ENCODE measurements around the gene SLC25A11.
A peak's percentile ranks its signal among the peaks of the same experiment; 100 is the strongest.

SLC25A11 gene

DNA sequence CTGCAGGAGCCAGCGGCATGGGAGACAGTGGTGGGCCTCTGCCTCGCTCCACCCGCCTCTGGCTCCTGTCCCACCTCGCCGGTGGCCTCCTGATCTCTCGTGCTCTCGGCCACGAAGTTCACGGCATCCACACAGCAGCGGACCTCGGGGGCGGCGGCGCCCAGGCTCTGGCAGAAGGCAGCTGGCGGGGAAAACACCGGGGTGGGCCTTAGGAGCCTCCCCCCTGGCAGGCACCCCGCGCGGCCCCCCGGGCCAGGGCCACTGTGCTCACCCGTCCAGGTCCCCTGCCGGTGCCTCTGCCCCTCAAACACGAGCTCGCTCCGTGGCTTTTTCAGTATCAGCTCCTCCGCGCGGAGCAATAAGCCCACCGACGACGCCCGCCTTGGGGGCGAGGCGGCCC lies 40.9 kb downstream of the SLC25A11 start:
- Mint-ChIP-seq H3K4me1 (peaks cover 42% of the 10 kb centered on the region), H3K36me3 (ENCODE audit: insufficient read depth) (peaks cover 29% of the 10 kb centered on the region), H3K27ac (ENCODE audit: low read depth) (peak overlapping the region; percentile 94), H3K27me3 (no peaks in the 10 kb centered on the region), H3K4me3 (peak overlapping the region; percentile 84), H3K9me3 (no peaks in the 10 kb centered on the region)
- no peak for ATAC-seq (replicated peaks; ENCODE audit: extremely low read depth, poor library complexity, severe bottlenecking)
- no peak for DNase-seq (ENCODE audit: low spot score in 2 of 2)

DNA sequence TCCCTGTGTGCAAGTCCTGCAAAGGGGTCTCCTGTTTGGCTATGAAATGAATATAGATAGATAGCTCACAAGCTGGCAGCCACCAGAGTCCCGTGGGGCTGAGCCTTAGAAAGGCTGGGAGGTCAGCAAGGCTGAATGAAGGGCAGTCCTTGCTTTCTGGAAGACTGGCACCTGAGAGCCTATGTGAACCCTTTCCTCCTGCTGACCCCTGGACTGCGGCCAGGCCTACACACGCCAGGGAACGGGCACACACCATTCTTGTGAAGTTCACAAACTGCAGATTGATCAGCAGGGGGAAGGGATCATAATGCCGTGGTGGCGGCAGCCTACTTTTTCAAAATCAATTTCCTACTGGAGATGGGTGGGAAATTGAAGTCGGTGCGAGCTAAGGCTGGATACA lies 41.5 kb downstream of the SLC25A11 start:
- no peak for ATAC-seq (replicated peaks; ENCODE audit: extremely low read depth, poor library complexity, severe bottlenecking)
- DNase-seq (ENCODE audit: low spot score in 2 of 2) = no peak
- H3K9me3 Mint-ChIP-seq = no peaks in the 10 kb centered on the region
- peaks cover 36% of the 10 kb centered on the region for H3K4me1 Mint-ChIP-seq
- H3K27ac Mint-ChIP-seq (ENCODE audit: low read depth) = no peak overlapping the region
- H3K36me3 Mint-ChIP-seq (ENCODE audit: insufficient read depth) = peaks cover 26% of the 10 kb centered on the region
- H3K4me3 Mint-ChIP-seq = peak overlapping the region; percentile 84
- no peaks in the 10 kb centered on the region for H3K27me3 Mint-ChIP-seq

DNA sequence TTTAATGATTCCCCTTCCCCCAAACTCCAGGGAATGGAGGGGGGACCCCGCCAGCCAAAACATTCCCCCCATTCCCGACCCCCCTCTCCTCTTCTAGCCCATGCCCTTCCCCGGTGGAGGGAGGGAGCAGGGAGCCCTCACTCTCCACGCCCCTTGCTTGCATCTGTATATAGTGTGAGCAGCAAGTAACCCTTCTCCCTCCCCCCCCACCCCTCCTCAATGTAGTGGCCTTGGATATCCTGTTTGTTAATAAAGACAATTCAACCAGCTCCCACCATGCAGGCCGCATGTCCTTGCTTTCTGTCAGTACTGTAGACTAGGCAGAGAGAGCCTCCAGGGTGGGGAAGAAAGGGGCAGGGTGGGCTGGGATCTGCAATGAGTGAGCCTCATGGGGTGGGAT lies 42.1 kb downstream of the SLC25A11 start:
- peaks cover 30% of the 10 kb centered on the region for H3K4me1 Mint-ChIP-seq
- no peak for ATAC-seq (replicated peaks; ENCODE audit: extremely low read depth, poor library complexity, severe bottlenecking)
- peak overlapping the region; percentile 84 for H3K4me3 Mint-ChIP-seq
- H3K36me3 Mint-ChIP-seq (ENCODE audit: insufficient read depth) = peaks cover 23% of the 10 kb centered on the region
- no peaks in the 10 kb centered on the region for H3K27me3 Mint-ChIP-seq
- no peaks in the 10 kb centered on the region for H3K9me3 Mint-ChIP-seq
- no peak overlapping the region for H3K27ac Mint-ChIP-seq (ENCODE audit: low read depth)
- DNase-seq (ENCODE audit: low spot score in 2 of 2) = no peak

DNA sequence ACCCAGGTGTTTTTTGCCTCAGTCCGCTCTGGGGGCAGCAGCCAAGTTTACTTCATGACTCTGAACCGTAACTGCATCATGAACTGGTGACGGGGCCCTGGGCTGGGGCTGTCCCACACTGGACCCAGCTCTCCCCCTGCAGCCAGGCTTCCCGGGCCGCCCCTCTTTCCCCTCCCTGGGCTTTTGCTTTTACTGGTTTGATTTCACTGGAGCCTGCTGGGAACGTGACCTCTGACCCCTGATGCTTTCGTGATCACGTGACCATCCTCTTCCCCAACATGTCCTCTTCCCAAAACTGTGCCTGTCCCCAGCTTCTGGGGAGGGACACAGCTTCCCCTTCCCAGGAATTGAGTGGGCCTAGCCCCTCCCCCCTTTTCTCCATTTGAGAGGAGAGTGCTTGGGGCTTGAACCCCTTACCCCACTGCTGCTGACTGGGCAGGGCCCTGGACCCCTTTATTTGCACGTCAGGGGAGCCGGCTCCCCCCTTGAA lies 42.6 kb downstream of the SLC25A11 start:
- Mint-ChIP-seq H3K4me3 (no peak overlapping the region), H3K9me3 (no peaks in the 10 kb centered on the region), H3K36me3 (ENCODE audit: insufficient read depth) (peaks cover 23% of the 10 kb centered on the region), H3K27me3 (no peaks in the 10 kb centered on the region), H3K4me1 (peaks cover 25% of the 10 kb centered on the region), H3K27ac (ENCODE audit: low read depth) (no peak overlapping the region)
- DNase-seq (ENCODE audit: low spot score in 2 of 2) (no peak), ATAC-seq (replicated peaks; ENCODE audit: extremely low read depth, poor library complexity, severe bottlenecking) (no peak)

DNA sequence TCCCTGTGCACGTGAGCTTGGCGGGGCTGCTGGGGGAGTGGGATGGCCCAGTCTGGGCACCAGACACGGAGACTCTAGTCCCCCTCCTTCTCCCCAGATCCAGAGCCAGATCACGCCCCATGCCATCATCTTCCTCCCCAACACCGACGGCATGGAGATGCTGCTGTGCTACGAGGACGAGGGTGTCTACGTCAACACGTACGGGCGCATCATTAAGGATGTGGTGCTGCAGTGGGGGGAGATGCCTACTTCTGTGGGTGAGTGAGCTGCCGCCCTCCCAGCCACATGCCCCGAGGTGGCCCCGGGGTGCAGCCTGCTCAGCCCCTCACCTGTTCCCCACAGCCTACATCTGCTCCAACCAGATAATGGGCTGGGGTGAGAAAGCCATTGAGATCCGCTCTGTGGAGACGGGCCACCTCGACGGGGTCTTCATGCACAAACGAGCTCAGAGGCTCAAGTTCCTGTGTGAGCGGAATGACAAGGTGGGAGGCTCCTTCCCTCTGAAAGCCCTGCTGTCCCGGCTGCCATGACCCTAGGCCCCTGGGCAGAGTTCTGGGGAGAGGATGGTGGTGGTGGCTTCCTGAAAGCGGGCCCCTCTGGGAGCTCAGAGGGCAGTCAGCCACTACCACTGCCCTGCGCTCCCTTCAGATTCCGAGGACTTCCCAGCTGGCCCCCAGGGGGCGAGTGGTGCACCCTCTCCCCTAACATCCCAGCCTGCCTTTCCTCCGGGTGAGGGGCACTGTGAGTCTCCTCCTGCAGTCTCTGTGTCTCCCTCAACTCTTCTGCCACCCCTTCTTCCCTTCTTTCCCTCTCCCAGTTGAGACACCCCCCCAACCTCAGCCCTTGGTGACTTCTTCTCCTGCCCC lies 43.3 kb downstream of the SLC25A11 start:
- no peak for ATAC-seq (replicated peaks; ENCODE audit: extremely low read depth, poor library complexity, severe bottlenecking)
- DNase-seq (ENCODE audit: low spot score in 2 of 2) = no peak
- H3K36me3 Mint-ChIP-seq (ENCODE audit: insufficient read depth) = peaks cover 23% of the 10 kb centered on the region
- H3K27ac Mint-ChIP-seq (ENCODE audit: low read depth) = no peak overlapping the region
- H3K4me1 Mint-ChIP-seq = peaks cover 23% of the 10 kb centered on the region
- H3K4me3 Mint-ChIP-seq = no peak overlapping the region
- H3K27me3 Mint-ChIP-seq = no peaks in the 10 kb centered on the region
- H3K9me3 Mint-ChIP-seq = no peaks in the 10 kb centered on the region

DNA sequence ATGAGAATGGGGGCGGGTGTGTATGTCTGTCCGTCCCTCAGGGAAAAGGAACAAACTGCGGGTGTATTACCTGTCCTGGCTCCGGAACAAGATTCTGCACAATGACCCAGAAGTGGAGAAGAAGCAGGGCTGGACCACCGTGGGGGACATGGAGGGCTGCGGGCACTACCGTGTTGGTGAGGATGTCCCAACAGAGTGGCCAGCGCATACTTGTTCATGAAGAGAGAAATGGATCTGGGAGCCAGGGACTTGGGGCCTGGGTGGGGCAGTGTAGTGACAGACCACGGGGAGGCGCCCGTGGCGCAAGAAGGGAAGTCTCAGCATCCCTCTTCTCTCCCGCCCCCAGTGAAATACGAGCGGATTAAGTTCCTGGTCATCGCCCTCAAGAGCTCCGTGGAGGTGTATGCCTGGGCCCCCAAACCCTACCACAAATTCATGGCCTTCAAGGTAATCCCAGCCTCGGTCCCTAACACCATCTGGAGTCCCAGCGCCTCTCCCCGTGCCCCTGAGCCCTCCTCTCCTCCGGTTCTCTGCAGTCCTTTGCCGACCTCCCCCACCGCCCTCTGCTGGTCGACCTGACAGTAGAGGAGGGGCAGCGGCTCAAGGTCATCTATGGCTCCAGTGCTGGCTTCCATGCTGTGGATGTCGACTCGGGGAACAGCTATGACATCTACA lies 44.1 kb downstream of the SLC25A11 start:
- H3K4me3 Mint-ChIP-seq = no peak overlapping the region
- no peak overlapping the region for H3K27ac Mint-ChIP-seq (ENCODE audit: low read depth)
- peaks cover 20% of the 10 kb centered on the region for H3K4me1 Mint-ChIP-seq
- H3K9me3 Mint-ChIP-seq = no peaks in the 10 kb centered on the region
- H3K27me3 Mint-ChIP-seq = no peaks in the 10 kb centered on the region
- no peak for ATAC-seq (replicated peaks; ENCODE audit: extremely low read depth, poor library complexity, severe bottlenecking)
- peaks cover 19% of the 10 kb centered on the region for H3K36me3 Mint-ChIP-seq (ENCODE audit: insufficient read depth)
- DNase-seq (ENCODE audit: low spot score in 2 of 2) = no peak

DNA sequence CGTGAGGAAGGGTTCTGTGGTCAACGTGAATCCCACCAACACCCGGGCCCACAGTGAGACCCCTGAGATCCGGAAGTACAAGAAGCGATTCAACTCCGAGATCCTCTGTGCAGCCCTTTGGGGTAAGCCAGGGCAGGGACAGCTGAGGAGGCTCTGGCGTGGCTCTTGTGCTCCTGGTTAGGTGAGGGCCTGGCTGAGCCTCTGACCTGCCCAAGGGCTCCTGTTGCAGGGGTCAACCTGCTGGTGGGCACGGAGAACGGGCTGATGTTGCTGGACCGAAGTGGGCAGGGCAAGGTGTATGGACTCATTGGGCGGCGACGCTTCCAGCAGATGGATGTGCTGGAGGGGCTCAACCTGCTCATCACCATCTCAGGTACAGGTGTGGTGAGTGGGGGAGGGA lies 44.7 kb downstream of the SLC25A11 start:
- no peak for ATAC-seq (replicated peaks; ENCODE audit: extremely low read depth, poor library complexity, severe bottlenecking)
- Mint-ChIP-seq H3K36me3 (ENCODE audit: insufficient read depth) (peaks cover 15% of the 10 kb centered on the region), H3K27me3 (no peaks in the 10 kb centered on the region), H3K9me3 (no peaks in the 10 kb centered on the region), H3K27ac (ENCODE audit: low read depth) (no peak overlapping the region), H3K4me1 (peaks cover 16% of the 10 kb centered on the region), H3K4me3 (no peak overlapping the region)
- no peak for DNase-seq (ENCODE audit: low spot score in 2 of 2)

DNA sequence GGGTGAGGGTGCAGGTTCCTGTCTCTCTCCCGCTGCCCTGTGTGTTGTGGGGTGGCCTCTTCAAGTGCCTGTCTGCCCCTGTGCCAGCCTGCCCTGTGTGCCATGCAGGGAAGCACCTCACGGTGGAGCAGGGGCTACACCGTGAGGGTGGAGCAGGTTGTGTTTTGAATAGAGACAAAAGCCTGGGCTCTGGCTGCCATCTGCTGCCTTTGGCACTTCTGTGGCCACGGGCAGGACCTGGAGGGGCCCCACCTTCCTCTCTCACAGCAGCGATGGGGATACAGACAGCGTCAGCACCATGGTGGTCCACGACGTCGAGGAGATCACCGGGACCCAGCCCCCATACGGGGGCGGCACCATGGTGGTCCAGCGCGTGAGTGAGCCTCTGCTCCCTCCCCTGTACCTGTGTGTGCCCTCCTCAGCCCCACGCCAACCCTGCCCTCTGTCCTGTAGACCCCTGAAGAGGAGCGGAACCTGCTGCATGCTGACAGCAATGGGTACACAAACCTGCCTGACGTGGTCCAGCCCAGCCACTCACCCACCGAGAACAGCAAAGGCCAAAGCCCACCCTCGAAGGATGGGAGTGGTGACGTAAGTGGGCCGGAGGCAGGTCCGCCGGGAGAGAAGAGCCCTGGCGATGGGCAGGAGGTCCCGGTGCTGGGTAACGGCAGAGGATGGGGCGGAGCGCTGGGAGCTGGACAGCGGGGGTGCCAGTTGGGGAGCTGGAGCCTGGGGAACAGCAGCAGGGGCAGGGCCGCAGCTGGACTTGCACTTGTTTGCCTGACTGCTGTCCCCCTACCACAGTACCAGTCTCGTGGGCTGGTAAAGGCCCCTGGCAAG lies 45.9 kb downstream of the SLC25A11 start:
- H3K36me3 Mint-ChIP-seq (ENCODE audit: insufficient read depth) = peaks cover 12% of the 10 kb centered on the region
- ATAC-seq (replicated peaks; ENCODE audit: extremely low read depth, poor library complexity, severe bottlenecking) = no peak

DNA sequence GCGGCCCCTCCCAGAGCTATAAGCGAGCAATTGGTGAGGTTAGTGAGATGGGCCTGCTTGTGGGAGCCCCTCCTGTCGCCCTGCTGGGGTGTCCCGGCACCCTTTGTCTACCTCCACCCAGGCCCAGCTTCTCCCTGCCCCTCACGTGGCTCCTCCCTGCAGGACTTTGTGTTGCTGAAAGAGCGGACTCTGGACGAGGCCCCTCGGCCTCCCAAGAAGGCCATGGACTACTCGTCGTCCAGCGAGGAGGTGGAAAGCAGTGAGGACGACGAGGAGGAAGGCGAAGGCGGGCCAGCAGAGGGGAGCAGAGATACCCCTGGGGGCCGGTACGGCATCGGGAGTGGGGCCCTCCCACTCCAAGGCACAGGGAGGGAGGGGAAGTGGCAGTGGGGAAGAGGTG lies 46.6 kb downstream of the SLC25A11 start:
- peaks cover 10% of the 10 kb centered on the region for H3K4me1 Mint-ChIP-seq
- no peaks in the 10 kb centered on the region for H3K9me3 Mint-ChIP-seq
- no peak overlapping the region for H3K4me3 Mint-ChIP-seq
- no peak for ATAC-seq (replicated peaks; ENCODE audit: extremely low read depth, poor library complexity, severe bottlenecking)
- no peak overlapping the region for H3K27ac Mint-ChIP-seq (ENCODE audit: low read depth)
- H3K36me3 Mint-ChIP-seq (ENCODE audit: insufficient read depth) = peaks cover 12% of the 10 kb centered on the region
- DNase-seq (ENCODE audit: low spot score in 2 of 2) = no peak
- no peaks in the 10 kb centered on the region for H3K27me3 Mint-ChIP-seq

More for the DNA sequence above, 45.9 kb downstream of the SLC25A11 start:
- Mint-ChIP-seq H3K27ac (ENCODE audit: low read depth) (no peak overlapping the region), H3K27me3 (no peaks in the 10 kb centered on the region), H3K4me1 (peaks cover 13% of the 10 kb centered on the region), H3K9me3 (no peaks in the 10 kb centered on the region), H3K4me3 (no peak overlapping the region)
- no peak for DNase-seq (ENCODE audit: low spot score in 2 of 2)

DNA sequence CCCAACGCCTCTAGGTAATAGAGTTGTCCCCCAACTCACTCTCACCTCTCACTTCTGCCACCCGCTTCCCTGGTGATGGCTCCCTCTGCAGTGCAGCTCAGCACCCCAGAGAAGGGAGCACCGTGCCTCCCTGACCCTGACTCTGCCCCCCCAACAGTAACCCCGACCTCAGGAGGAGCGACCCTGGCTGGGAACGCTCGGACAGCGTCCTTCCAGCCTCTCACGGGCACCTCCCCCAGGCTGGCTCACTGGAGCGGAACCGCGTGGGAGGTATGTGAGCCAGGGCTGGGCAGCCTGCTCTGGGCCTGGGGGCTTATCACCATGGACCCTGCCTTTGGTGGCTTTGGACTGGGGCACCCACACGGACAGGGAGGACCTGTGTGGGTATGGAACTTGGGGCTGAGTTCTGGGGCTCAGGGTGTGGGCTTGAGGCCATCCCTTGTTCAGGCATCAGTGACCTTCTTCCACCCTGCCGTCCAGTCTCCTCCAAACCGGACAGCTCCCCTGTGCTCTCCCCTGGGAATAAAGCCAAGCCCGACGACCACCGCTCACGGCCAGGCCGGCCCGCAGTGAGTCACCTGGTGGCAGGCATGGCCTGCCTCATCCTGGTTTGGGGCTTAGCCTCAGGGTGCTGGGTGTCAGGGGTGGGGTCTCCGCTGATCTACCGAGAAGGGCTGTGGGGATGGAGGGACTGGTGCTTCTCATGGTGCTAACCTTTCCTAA lies 47.2 kb downstream of the SLC25A11 start:
- DNase-seq (ENCODE audit: low spot score in 2 of 2) (no peak), ATAC-seq (replicated peaks; ENCODE audit: extremely low read depth, poor library complexity, severe bottlenecking) (no peak)
- Mint-ChIP-seq H3K4me1 (peaks cover 6% of the 10 kb centered on the region), H3K4me3 (no peak overlapping the region), H3K9me3 (no peaks in the 10 kb centered on the region), H3K27me3 (no peaks in the 10 kb centered on the region), H3K27ac (ENCODE audit: low read depth) (peak overlapping the region; percentile 46), H3K36me3 (ENCODE audit: insufficient read depth) (peaks cover 12% of the 10 kb centered on the region)

DNA sequence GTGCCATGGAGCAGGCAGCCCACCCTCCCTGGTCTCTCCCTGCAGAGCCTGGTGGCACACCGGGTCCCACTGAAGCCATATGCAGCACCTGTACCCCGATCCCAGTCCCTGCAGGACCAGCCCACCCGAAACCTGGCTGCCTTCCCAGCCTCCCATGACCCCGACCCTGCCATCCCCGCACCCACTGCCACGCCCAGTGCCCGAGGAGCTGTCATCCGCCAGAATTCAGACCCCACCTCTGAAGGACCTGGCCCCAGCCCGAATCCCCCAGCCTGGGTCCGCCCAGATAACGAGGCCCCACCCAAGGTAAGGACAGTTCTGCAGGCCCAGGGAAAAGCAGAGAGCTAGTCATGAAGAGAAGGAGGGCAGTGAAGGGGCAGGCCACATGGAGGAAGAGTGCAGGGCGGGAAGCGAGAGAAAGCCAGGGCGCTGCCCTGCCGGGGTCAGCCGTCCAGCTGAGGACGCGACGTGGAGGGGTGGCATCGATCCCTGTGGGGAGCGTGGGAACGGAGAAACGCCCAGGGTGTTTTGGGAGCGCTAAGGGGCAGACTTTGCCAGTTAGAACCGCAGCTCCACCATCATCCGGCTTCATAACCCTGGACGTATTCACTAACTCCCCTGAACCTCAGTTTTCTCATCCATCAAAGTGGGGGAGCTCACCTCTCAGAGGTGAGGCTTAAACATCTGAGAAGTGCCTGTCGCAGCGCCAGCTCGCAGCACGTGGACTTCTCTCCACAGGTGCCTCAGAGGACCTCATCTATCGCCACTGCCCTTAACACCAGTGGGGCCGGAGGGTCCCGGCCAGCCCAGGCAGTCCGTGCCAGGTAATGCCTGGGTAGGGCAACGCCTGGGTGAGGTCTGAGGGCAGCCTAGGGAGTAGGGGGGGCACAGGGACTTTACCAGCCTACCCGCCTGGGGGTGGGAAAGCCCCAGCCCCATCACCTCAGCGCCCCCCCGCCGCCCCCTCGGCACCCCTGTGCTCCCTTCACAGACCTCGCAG lies 48.1 kb downstream of the SLC25A11 start:
- H3K27me3 Mint-ChIP-seq = no peaks in the 10 kb centered on the region
- H3K36me3 Mint-ChIP-seq (ENCODE audit: insufficient read depth) = peaks cover 12% of the 10 kb centered on the region
- H3K4me3 Mint-ChIP-seq = no peak overlapping the region
- no peaks in the 10 kb centered on the region for H3K9me3 Mint-ChIP-seq
- DNase-seq (ENCODE audit: low spot score in 2 of 2) = no peak
- H3K4me1 Mint-ChIP-seq = peaks cover 6% of the 10 kb centered on the region
- peak overlapping the region; percentile 46 for H3K27ac Mint-ChIP-seq (ENCODE audit: low read depth)
- no peak for ATAC-seq (replicated peaks; ENCODE audit: extremely low read depth, poor library complexity, severe bottlenecking)
